Activated effector memory CD4-positive, alpha-beta T cell treated with anti-CD3 and anti-CD28 coated beads, Interleukin-2, amount 50 U/mL, for 16 hours (primary cell): ENCODE results near the gene ULK4.

ENCODE experiments used
- DNase-seq: peaks from one replicate; pipeline ENCODE4 v3.0.0-alpha.2; 2020

Gene ULK4

GRCh38 chr3:41331041-41331440, 630.9 kb downstream of the ULK4 start:
- no peak for DNase-seq

GRCh38 chr3:41330465-41330864, 631.4 kb downstream of the ULK4 start:
- no peak for DNase-seq

GRCh38 chr3:41329881-41330280, 632.0 kb downstream of the ULK4 start:
- no peak for DNase-seq

- no peak for DNase-seq
Observed at GRCh38 chr3:41328926-41329325, 633.0 kb downstream of the ULK4 start.

- no peak for DNase-seq
Observed at GRCh38 chr3:41327718-41328117, 634.2 kb downstream of the ULK4 start.

GRCh38 chr3:41324156-41324475, 637.8 kb downstream of the ULK4 start:
- DNase-seq = no peak

GRCh38 chr3:41323467-41324155, 638.3 kb downstream of the ULK4 start:
- no peak for DNase-seq

- DNase-seq = no peak
Observed at GRCh38 chr3:41321642-41321980, 640.3 kb downstream of the ULK4 start.

GRCh38 chr3:41320953-41321641, 640.8 kb downstream of the ULK4 start:
- no peak for DNase-seq

- DNase-seq = no peak
Observed at GRCh38 chr3:41318520-41318919, 643.4 kb downstream of the ULK4 start.

GRCh38 chr3:41317718-41318117, 644.2 kb downstream of the ULK4 start:
- DNase-seq = no peak

GRCh38 chr3:41317298-41317697, 644.6 kb downstream of the ULK4 start:
- no peak for DNase-seq

GRCh38 chr3:41315126-41315525, 646.8 kb downstream of the ULK4 start:
- no peak for DNase-seq

- no peak for DNase-seq
Observed at GRCh38 chr3:41308119-41308518, 653.8 kb downstream of the ULK4 start.

- no peak for DNase-seq
Observed at GRCh38 chr3:41307065-41307464, 654.8 kb downstream of the ULK4 start.

- DNase-seq = no peak
Observed at GRCh38 chr3:41304593-41304992, 657.3 kb downstream of the ULK4 start.

GRCh38 chr3:41302295-41302694, 659.6 kb downstream of the ULK4 start:
- DNase-seq = no peak

- DNase-seq = no peak
Observed at GRCh38 chr3:41301548-41301947, 660.4 kb downstream of the ULK4 start.

GRCh38 chr3:41299036-41299435, 662.9 kb downstream of the ULK4 start:
- DNase-seq = no peak

- no peak for DNase-seq
Observed at GRCh38 chr3:41297750-41298149, 664.2 kb downstream of the ULK4 start.

GRCh38 chr3:41296556-41296955, 665.3 kb downstream of the ULK4 start:
- DNase-seq = no peak

GRCh38 chr3:41295740-41296139, 666.2 kb downstream of the ULK4 start:
- DNase-seq = no peak

- no peak for DNase-seq
Observed at GRCh38 chr3:41293169-41293681, 668.7 kb downstream of the ULK4 start.

GRCh38 chr3:41290736-41291135, 671.2 kb downstream of the ULK4 start:
- DNase-seq = no peak

GRCh38 chr3:41290306-41290705, 671.6 kb downstream of the ULK4 start:
- DNase-seq = no peak
